ENCODE data around the gene NBEA. TPM values are rescaled to one million over a fixed set of nuclear protein-coding genes. Genes with fewer than 3 reads are reported as not detected.

The NBEA gene
- total RNA-seq, 1 donor, result 4.0 TPM

DNA sequence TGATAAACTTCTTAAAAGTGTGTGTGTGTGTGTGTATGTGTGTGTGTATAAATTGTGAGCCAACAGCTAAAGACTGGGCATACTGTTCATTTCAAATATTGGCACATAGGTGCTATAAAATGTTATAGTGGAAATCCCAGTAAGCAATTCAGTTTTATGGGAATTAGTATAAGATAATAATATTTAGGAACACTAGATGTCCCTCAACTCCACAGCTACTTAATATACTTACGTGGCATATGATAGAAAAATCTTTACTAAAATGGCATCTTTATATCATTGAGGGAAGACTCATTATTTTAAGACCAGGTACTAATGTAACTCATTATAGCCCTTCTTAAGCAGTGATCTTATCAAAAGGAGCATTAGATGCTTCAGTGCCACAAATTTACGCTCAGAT lies 268.2 kb downstream of the NBEA start:
- H2AFZ ChIP-seq (ENCODE audit: low read length), result no peak overlapping the region
- no peak overlapping the region for H3K4me3 ChIP-seq (ENCODE audit: insufficient read depth, low read length)
- no peak for DNase-seq (ENCODE audit: insufficient read length, low spot score, missing footprints)
- H3K79me2 ChIP-seq (ENCODE audit: insufficient read depth, low read length), result no peaks in the 10 kb centered on the region
- H3K9me3 ChIP-seq (ENCODE audit: low read depth, low read length), result no peaks in the 10 kb centered on the region
- no peaks in the 10 kb centered on the region for H4K20me1 ChIP-seq (ENCODE audit: insufficient read depth, low read length)
- no peaks in the 10 kb centered on the region for H3K36me3 ChIP-seq (ENCODE audit: insufficient read depth, low read length)
- no peak overlapping the region for H3K27ac ChIP-seq (ENCODE audit: low read depth, low read length)
- H3K27me3 ChIP-seq (ENCODE audit: insufficient read depth, low read length), result no peaks in the 10 kb centered on the region
- TF ChIP-seq, protein P1, sequence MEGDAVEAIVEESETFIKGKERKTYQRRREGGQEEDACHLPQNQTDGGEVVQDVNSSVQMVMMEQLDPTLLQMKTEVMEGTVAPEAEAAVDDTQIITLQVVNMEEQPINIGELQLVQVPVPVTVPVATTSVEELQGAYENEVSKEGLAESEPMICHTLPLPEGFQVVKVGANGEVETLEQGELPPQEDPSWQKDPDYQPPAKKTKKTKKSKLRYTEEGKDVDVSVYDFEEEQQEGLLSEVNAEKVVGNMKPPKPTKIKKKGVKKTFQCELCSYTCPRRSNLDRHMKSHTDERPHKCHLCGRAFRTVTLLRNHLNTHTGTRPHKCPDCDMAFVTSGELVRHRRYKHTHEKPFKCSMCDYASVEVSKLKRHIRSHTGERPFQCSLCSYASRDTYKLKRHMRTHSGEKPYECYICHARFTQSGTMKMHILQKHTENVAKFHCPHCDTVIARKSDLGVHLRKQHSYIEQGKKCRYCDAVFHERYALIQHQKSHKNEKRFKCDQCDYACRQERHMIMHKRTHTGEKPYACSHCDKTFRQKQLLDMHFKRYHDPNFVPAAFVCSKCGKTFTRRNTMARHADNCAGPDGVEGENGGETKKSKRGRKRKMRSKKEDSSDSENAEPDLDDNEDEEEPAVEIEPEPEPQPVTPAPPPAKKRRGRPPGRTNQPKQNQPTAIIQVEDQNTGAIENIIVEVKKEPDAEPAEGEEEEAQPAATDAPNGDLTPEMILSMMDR (IDR thresholded peaks at IDR 0.05; ENCODE audit: extremely low read depth, low read depth, low read length), result no peak
- no peaks in the 10 kb centered on the region for H3K4me1 ChIP-seq (ENCODE audit: insufficient read depth, low read length)
- H3K4me2 ChIP-seq (ENCODE audit: insufficient read depth, low read length), result no peak overlapping the region

DNA sequence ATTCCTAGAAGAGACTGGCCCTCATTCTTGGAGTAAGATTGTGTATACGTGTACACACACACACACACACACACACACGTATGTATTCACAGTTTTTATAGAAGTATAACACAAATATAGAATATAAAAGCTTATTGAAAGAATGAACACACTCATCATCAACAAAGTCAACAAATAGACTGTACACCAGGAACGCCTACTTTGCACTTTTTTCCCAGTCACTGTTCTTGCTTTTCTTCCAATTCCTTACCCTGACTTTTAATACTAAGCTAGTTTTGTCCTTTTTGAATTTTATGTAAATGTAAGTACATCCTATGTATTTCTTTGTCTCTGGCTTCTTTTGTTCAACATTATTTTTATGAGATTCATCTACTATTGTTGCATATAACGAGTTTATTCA lies 269.9 kb downstream of the NBEA start:
- Histone ChIP-seq H3K79me2 (ENCODE audit: insufficient read depth, low read length) (no peaks in the 10 kb centered on the region), H2AFZ (ENCODE audit: low read length) (no peak overlapping the region), H3K27ac (ENCODE audit: low read depth, low read length) (no peak overlapping the region), H3K36me3 (ENCODE audit: insufficient read depth, low read length) (no peaks in the 10 kb centered on the region), H4K20me1 (ENCODE audit: insufficient read depth, low read length) (no peaks in the 10 kb centered on the region), H3K9me3 (ENCODE audit: low read depth, low read length) (no peaks in the 10 kb centered on the region), H3K4me1 (ENCODE audit: insufficient read depth, low read length) (no peaks in the 10 kb centered on the region), H3K4me3 (ENCODE audit: insufficient read depth, low read length) (no peak overlapping the region), H3K27me3 (ENCODE audit: insufficient read depth, low read length) (no peaks in the 10 kb centered on the region), H3K4me2 (ENCODE audit: insufficient read depth, low read length) (no peak overlapping the region)
- DNase-seq (ENCODE audit: insufficient read length, low spot score, missing footprints), result no peak
- TF ChIP-seq, protein P1 (IDR thresholded peaks at IDR 0.05; ENCODE audit: extremely low read depth, low read depth, low read length), result no peak

DNA sequence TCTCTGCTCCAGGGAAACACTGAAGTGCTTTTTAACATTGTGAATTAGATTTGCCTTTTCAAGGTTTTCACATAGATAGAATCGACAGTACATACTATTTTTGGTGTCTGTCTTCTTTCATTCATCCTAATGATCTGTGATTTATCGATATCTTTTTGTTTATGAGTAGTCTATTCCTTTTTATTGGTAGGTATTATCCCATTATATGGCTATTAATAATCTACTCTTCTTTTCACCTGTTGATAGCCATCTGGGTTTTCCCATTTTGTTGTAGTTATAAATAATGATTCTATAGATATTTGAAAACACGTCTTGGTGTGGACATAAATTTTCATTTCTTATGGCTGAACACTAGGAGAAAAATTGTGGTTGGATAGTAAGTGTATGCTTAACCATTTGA lies 271.8 kb downstream of the NBEA start:
- Histone ChIP-seq H3K79me2 (ENCODE audit: insufficient read depth, low read length) (no peaks in the 10 kb centered on the region), H3K36me3 (ENCODE audit: insufficient read depth, low read length) (no peaks in the 10 kb centered on the region), H3K4me2 (ENCODE audit: insufficient read depth, low read length) (no peak overlapping the region), H3K27me3 (ENCODE audit: insufficient read depth, low read length) (no peaks in the 10 kb centered on the region), H4K20me1 (ENCODE audit: insufficient read depth, low read length) (no peaks in the 10 kb centered on the region), H3K4me1 (ENCODE audit: insufficient read depth, low read length) (no peaks in the 10 kb centered on the region), H3K9me3 (ENCODE audit: low read depth, low read length) (no peaks in the 10 kb centered on the region), H2AFZ (ENCODE audit: low read length) (no peak overlapping the region), H3K4me3 (ENCODE audit: insufficient read depth, low read length) (no peak overlapping the region), H3K27ac (ENCODE audit: low read depth, low read length) (no peak overlapping the region)
- TF ChIP-seq, protein P1 (IDR thresholded peaks at IDR 0.05; ENCODE audit: extremely low read depth, low read depth, low read length), result no peak
- no peak for DNase-seq (ENCODE audit: insufficient read length, low spot score, missing footprints)

DNA sequence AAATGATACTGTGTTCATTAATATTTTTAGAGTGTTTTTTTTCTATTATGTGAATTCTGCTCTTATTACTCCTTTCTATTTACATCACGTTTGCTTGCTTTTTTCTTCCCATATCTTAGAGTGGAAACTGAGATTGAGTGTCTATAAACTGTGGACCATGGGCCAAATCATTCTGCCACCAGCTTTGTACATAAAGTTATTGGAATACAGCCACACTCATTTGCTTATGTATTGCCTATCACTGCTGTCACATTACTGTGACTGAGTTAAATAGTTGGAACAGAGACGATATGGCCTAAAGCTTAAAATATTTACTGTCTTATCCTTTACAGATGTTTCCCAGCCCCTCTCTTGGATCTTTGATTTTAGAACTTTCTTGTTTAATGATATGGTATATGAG lies 274.1 kb downstream of the NBEA start:
- Histone ChIP-seq H3K4me3 (ENCODE audit: insufficient read depth, low read length) (no peak overlapping the region), H2AFZ (ENCODE audit: low read length) (no peak overlapping the region), H3K27me3 (ENCODE audit: insufficient read depth, low read length) (no peaks in the 10 kb centered on the region), H3K4me1 (ENCODE audit: insufficient read depth, low read length) (no peaks in the 10 kb centered on the region), H3K36me3 (ENCODE audit: insufficient read depth, low read length) (no peaks in the 10 kb centered on the region), H3K79me2 (ENCODE audit: insufficient read depth, low read length) (no peaks in the 10 kb centered on the region), H3K9me3 (ENCODE audit: low read depth, low read length) (no peaks in the 10 kb centered on the region), H3K4me2 (ENCODE audit: insufficient read depth, low read length) (no peak overlapping the region), H4K20me1 (ENCODE audit: insufficient read depth, low read length) (no peaks in the 10 kb centered on the region), H3K27ac (ENCODE audit: low read depth, low read length) (no peak overlapping the region)
- DNase-seq (ENCODE audit: insufficient read length, low spot score, missing footprints), result no peak
- TF ChIP-seq, protein P1 (IDR thresholded peaks at IDR 0.05; ENCODE audit: extremely low read depth, low read depth, low read length), result no peak
